GM12878 (cell line): ENCODE results near the gene TRAPPC11. TPM values are rescaled to one million over a fixed set of nuclear protein-coding genes. Genes with fewer than 3 reads are reported as not detected.

Experiments used
- ATAC-seq: fragments of 200-7000 bp; cut with Tn5 transposase; 3 replicates; pipeline ENCODE4 v1.9.1; 2020; ENCODE audit warnings: mild to moderate bottlenecking, moderate library complexity
- BruUV-seq: library from RNA; stranded (reverse); fragments of 400-500 nt; replicated peaks from 2 replicates; lab custom pipeline; 2021; lab: Mats Ljungman, UMichigan
- CTCF ChIA-PET: fragments of 300-600 bp; sonication (Branson Sonifier 250); formaldehyde crosslinking; extraction: SDS; loops from one replicate; lab custom pipeline; 2021; ENCODE audit warnings: inconsistent platforms; lab: Yijun Ruan, JAX
- POLR2A ChIA-PET: fragments of 350-600 bp; formaldehyde crosslinking; extraction: SDS; loops from one replicate; lab custom pipeline; 2021; ENCODE audit warnings: inconsistent platforms; lab: Charles Lee
- RAD21 ChIA-PET: fragments of 300-600 bp; sonication (Branson Sonifier 250); formaldehyde crosslinking; loops from one replicate; lab custom pipeline; 2023; ENCODE audit warnings: antibody characterized with exemption; ENCODE audit not compliant: unreplicated experiment; lab: Charles Lee
- SMC1A ChIA-PET: fragments of 300-600 bp; sonication (Branson Sonifier 250); formaldehyde crosslinking; loops from one replicate; lab custom pipeline; 2023; ENCODE audit not compliant: unreplicated experiment, uncharacterized antibody; lab: Charles Lee
- DNase-seq: peaks from one replicate; pipeline ENCODE4 v3.0.0-alpha.2; 2011; ENCODE audit warnings: low read depth, low spot score
- FAIRE-seq: peaks from 3 replicates; lab custom pipeline; 2011; peaks lifted over from hg19 to GRCh38; lab: Jason Lieb, UNC
- H2AFZ ChIP-seq: 2 replicates; pipeline ENCODE4 v1.6.0; 2011; ENCODE audit warnings: low read depth, low read length, control low read depth; ENCODE audit not compliant: control insufficient read depth
- H3K27ac ChIP-seq: 2 replicates; pipeline ENCODE4 v1.5.1; 2011; ENCODE audit warnings: control low read depth; ENCODE audit not compliant: control insufficient read depth, insufficient read depth
- H3K27me3 ChIP-seq, 2 experiments: replicated peaks in 1 of 2; 2 replicates each; pipeline versions ENCODE4 v1.6.0 to v1.6.1; 2011; ENCODE audit warnings: low read length in 1 of 2; ENCODE audit not compliant: control insufficient read depth in 2 of 2, insufficient read depth in 2 of 2
- H3K36me3 ChIP-seq, 2 experiments: 2 replicates each; pipeline ENCODE4 v1.5.1; 2011; ENCODE audit warnings: low read length in 1 of 2; ENCODE audit not compliant: control insufficient read depth in 2 of 2, insufficient read depth in 2 of 2
- H3K4me1 ChIP-seq: 2 replicates; pipeline ENCODE4 v1.6.1; 2011; ENCODE audit warnings: mild to moderate bottlenecking, low read length, moderate library complexity, mixed read lengths; ENCODE audit not compliant: control insufficient read depth, insufficient read depth
- H3K4me2 ChIP-seq: 2 replicates; pipeline ENCODE4 v1.6.0; 2011; ENCODE audit warnings: control low read depth; ENCODE audit not compliant: control insufficient read depth, insufficient read depth
- H3K4me3 ChIP-seq: fragments of 200-600 bp; sonication (generic); 2 replicates; pipeline ENCODE4 v1.5.1; 2016
- H3K79me2 ChIP-seq: 2 replicates; pipeline ENCODE4 v1.6.0; 2011; ENCODE audit warnings: low read length; ENCODE audit not compliant: control insufficient read depth, insufficient read depth
- H3K9ac ChIP-seq: 2 replicates; pipeline ENCODE4 v1.8.0; 2011; ENCODE audit warnings: low read length, control low read depth, mixed read lengths; ENCODE audit not compliant: control insufficient read depth, insufficient read depth
- H3K9me3 ChIP-seq: replicated peaks from 3 replicates; pipeline ENCODE4 v1.5.1; 2011; ENCODE audit warnings: mild to moderate bottlenecking, low read length; ENCODE audit not compliant: control insufficient read depth, insufficient read depth
- H4K20me1 ChIP-seq: 2 replicates; pipeline ENCODE4 v1.6.0; 2011; ENCODE audit not compliant: control insufficient read depth, insufficient read depth
- BHLHE40 ChIP-seq, 2 experiments: fragments of 450-650 bp in 1 of 2; IDR thresholded peaks; 2 replicates each; pipeline ENCODE4 v1.6.1; 2011 to 2017; ENCODE audit warnings: low read depth in 2 of 2, borderline replicate concordance in 1 of 2, improper control_type of control experiment in 1 of 2, low read length in 1 of 2, mild to moderate bottlenecking in 1 of 2
- E4F1 ChIP-seq: fragments of 450-650 bp; IDR thresholded peaks from 2 replicates; pipeline ENCODE4 v1.6.1; 2018; ENCODE audit warnings: borderline replicate concordance, mild to moderate bottlenecking; ENCODE audit not compliant: partially characterized antibody
- IRF5 ChIP-seq: fragments of 450-650 bp; IDR thresholded peaks from 2 replicates; pipeline ENCODE4 v1.6.1; 2017; ENCODE audit warnings: borderline replicate concordance
- LARP7 ChIP-seq: fragments of 450-650 bp; IDR thresholded peaks from 2 replicates; pipeline ENCODE4 v1.6.1; 2017; ENCODE audit warnings: mild to moderate bottlenecking
- NFIC ChIP-seq: IDR thresholded peaks from 2 replicates; pipeline ENCODE4 v1.6.1; 2012; ENCODE audit warnings: low read depth, mild to moderate bottlenecking, inconsistent platforms, low read length, moderate library complexity
- NR2F1 ChIP-seq: fragments of 450-650 bp; conservative IDR thresholded peaks from 2 replicates; pipeline ENCODE4 v1.6.1; 2017; ENCODE audit warnings: mild to moderate bottlenecking
- PML ChIP-seq: IDR thresholded peaks from 2 replicates; pipeline ENCODE4 v1.6.1; 2012; ENCODE audit warnings: low read length, inconsistent platforms
- RB1 ChIP-seq: fragments of 450-650 bp; formaldehyde crosslinking; IDR thresholded peaks from 2 replicates; pipeline ENCODE4 v1.6.1; 2017; ENCODE audit warnings: mild to moderate bottlenecking, borderline replicate concordance
- RBBP5 ChIP-seq: fragments of 200-600 bp; sonication (generic); conservative IDR thresholded peaks from 2 replicates; pipeline ENCODE4 v1.6.1; 2016
- SMARCA5 ChIP-seq: fragments of 450-650 bp; IDR thresholded peaks from 2 replicates; pipeline ENCODE4 v1.6.1; 2017; ENCODE audit warnings: mild to moderate bottlenecking
- SMC3 ChIP-seq: IDR thresholded peaks from 2 replicates; pipeline ENCODE4 v1.6.1; 2011; ENCODE audit warnings: low read length, improper control_type of control experiment, borderline replicate concordance
- USF1 ChIP-seq: IDR thresholded peaks from 2 replicates; pipeline ENCODE4 v1.6.1; 2011; ENCODE audit warnings: borderline replicate concordance, low read depth, mild to moderate bottlenecking, moderate library complexity, mixed read lengths, low read length; ENCODE audit not compliant: insufficient read depth; ENCODE audit errors: extremely low read length
- ZNF207 ChIP-seq: fragments of 450-650 bp; IDR thresholded peaks from 2 replicates; pipeline ENCODE4 v1.6.1; 2014; ENCODE audit warnings: antibody characterized with exemption, mild to moderate bottlenecking, borderline replicate concordance
- ZNF217 ChIP-seq: fragments of 450-650 bp; IDR thresholded peaks from 2 replicates; pipeline ENCODE4 v1.6.1; 2017; ENCODE audit warnings: antibody characterized with exemption, mild to moderate bottlenecking
- WGBS: methylation state at CpG from one replicate; pipeline ENCODE4 v1.1.6; 2016; ENCODE audit warnings: low lambda C conversion rate; ENCODE audit not compliant: insufficient replicate concordance, insufficient coverage; ENCODE audit errors: missing lambda C conversion rate; 5-methylcytosine and 5-hydroxymethylcytosine counted together
- in situ Hi-C: fragments of 300-500 bp; cut with MboI; formaldehyde crosslinking; loops from 9 replicates; pipeline ENCODE4 v1.14.3; 2018; ENCODE audit warnings: mixed read lengths
- intact Hi-C: fragments of 100-400 bp; cut with micrococcal nuclease; formaldehyde crosslinking; loops from one replicate; pipeline ENCODE4 v1.14.2; 2022; ENCODE audit not compliant: unreplicated experiment
- polyA plus RNA-seq, 11 experiments: library from polyadenylated mRNA; depleted of rRNA in 4 of 11; unstranded in 6 of 11; stranded (reverse) in 5 of 11; fragments of >200 nt; fragmentation: Nextera tagmentation in 4 of 11; fragmentation: Illumina TruSeq in 1 of 11; extraction: Ambion mirVana in 4 of 11; extraction: Trizol in 1 of 11; gene quantifications; 1 replicate in 1 of 11; 2 replicates in 10 of 11; pipeline versions ENCODE4 v1.2.1 to v1.2.3, GENCODE V29; 2011 to 2016; ENCODE audit warnings: inconsistent platforms in 2 of 11, missing spikeins in 2 of 11, low read depth in 1 of 11
- total RNA-seq, 4 experiments: library from RNA; depleted of rRNA in 3 of 4; stranded (reverse); fragments of >200 nt in 3 of 4; fragmentation: Illumina TruSeq in 1 of 4; extraction: Trizol in 1 of 4; gene quantifications; 2 replicates each; pipeline versions ENCODE4 v1.2.1 to v1.2.3, GENCODE V29; 2013 to 2021
- TF ChIP-seq, protein P1 (sequence below): fragments of 450-650 bp; conservative IDR thresholded peaks from 2 replicates; pipeline ENCODE4 v1.6.1; 2017; ENCODE audit warnings: mild to moderate bottlenecking, moderate library complexity

The TRAPPC11 gene
- total and polyA plus RNA-seq, 10 of the 15 experiments (the other 5 are each of a cell fraction or from before 2014, with no cell fraction given): 7.3 to 40.5 (median 22.3) TPM

DNA sequence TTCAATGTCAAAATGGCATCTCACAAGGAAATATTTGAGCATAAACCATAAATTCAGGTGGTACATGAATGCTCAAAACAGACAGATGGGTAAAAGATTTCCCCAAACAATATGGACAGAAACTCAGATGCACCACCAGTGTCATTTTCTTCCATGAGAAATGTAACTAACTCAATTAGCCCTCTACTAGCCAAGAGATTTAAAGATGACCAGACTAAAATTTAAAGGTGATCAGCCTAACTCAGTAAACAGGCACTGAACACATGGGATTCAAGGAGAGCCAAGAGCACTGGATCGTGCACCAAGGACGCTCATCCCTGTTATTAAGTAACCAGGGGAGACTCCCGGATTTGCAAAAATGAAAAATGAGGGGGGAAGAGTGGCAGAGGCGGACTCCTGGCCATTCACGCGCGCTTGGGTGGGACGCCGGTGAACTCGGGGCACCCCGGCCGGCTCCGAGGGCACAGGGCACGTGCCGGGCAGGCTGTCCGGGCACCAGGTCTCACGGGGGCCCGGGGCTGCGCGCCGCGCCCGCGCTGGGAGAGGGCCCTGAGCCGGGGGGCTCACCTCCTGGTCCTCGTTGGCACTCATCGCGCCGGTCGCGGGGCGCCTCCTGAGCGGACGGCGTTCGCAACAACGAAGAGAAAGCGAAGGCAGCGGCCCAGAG lies 598 bp upstream of the TRAPPC11 start:
- H3K27me3 ChIP-seq: no peaks in the 10 kb centered on the region
- intact Hi-C loops (loop anchor here (2.0 kb wide), 1 partner anchor 154 kb away; the partner anchor contains the start of gene ING2), in situ Hi-C loops (no loop called here)
- no TSS peak for BruUV-seq
- H3K9me3 ChIP-seq: no peaks in the 10 kb centered on the region
- peaks cover 35% of the 10 kb centered on the region for H3K79me2 ChIP-seq
- ChIA-PET CTCF (interaction anchor here (1.2 kb wide), 1 partner anchor 21 kb away, joined by 3 read pairs; no protein-coding TSS in a partner anchor), RAD21 (interaction anchor here (0.9 kb wide), 1 partner anchor 12 kb away, joined by 3 read pairs; no protein-coding TSS in a partner anchor), SMC1A (interaction anchor here (1.5 kb wide), 1 partner anchor 22 kb away, joined by 3 read pairs; no protein-coding TSS in a partner anchor), POLR2A (interaction anchor here (1.0 kb wide), 1 partner anchor 214 kb away, joined by 4 read pairs; the partner anchor contains the start of gene CDKN2AIP)
- peak overlapping the region; percentile 84 for H2AFZ ChIP-seq
- H3K4me1 ChIP-seq: no peaks in the 10 kb centered on the region
- peak overlapping the region; percentile 90 for H3K4me2 ChIP-seq
- ATAC-seq (peak; percentile 49; the same call in 2 of the 3 replicates), FAIRE-seq (no peak), DNase-seq (no peak)
- no peaks in the 10 kb centered on the region for H4K20me1 ChIP-seq
- H3K27ac ChIP-seq: peak overlapping the region; percentile 83
- under 1% methylated on average over 25 of the region's 39 CpGs for WGBS
- no peaks in the 10 kb centered on the region; a peak in 1 of 4 replicates for H3K36me3 ChIP-seq
- peak; percentile 25 for TF ChIP-seq USF1
- TF ChIP-seq RB1: peak; percentile 52; the same call in 1 of the 2 replicates
- no peak for TF ChIP-seq NFIC
- TF ChIP-seq, protein P1, sequence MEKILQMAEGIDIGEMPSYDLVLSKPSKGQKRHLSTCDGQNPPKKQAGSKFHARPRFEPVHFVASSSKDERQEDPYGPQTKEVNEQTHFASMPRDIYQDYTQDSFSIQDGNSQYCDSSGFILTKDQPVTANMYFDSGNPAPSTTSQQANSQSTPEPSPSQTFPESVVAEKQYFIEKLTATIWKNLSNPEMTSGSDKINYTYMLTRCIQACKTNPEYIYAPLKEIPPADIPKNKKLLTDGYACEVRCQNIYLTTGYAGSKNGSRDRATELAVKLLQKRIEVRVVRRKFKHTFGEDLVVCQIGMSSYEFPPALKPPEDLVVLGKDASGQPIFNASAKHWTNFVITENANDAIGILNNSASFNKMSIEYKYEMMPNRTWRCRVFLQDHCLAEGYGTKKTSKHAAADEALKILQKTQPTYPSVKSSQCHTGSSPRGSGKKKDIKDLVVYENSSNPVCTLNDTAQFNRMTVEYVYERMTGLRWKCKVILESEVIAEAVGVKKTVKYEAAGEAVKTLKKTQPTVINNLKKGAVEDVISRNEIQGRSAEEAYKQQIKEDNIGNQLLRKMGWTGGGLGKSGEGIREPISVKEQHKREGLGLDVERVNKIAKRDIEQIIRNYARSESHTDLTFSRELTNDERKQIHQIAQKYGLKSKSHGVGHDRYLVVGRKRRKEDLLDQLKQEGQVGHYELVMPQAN: peak; percentile 64
- TF ChIP-seq E4F1: no peak
- TF ChIP-seq LARP7: peak; percentile 66; the same call in 1 of the 2 replicates
- peak; percentile 55 to 96; a peak in 3 of 4 replicates for TF ChIP-seq BHLHE40 (IDR thresholded peaks at IDR 0.05; ENCODE audit: borderline replicate concordance in 1 of 2, low read depth in 2 of 2, low read length in 1 of 2)
- no peak for TF ChIP-seq IRF5
- peak; percentile 58; the same call in 1 of the 2 replicates for TF ChIP-seq NR2F1
- peak; percentile 37; the same call in 1 of the 2 replicates for TF ChIP-seq SMARCA5
- TF ChIP-seq RBBP5: 0 out of 2 replicates have a peak, but pooled peaks have one; percentile 14
- no peak for TF ChIP-seq SMC3
- TF ChIP-seq PML: peak; percentile 40; the same call in 1 of the 2 replicates
- peak; percentile 51; the same call in 1 of the 2 replicates for TF ChIP-seq ZNF207
- TF ChIP-seq ZNF217: 0 out of 2 replicates have a peak, but pooled peaks have one; percentile 19
- peak overlapping the region; percentile 80 for H3K4me3 ChIP-seq
- peak overlapping the region; percentile 94 for H3K9ac ChIP-seq
